ENCODE data around the gene ALS2CL. TPM values are rescaled to one million over a fixed set of nuclear protein-coding genes. Genes with fewer than 3 reads are reported as not detected.

Gene ALS2CL
- total RNA-seq, 2 experiments from 2014 or later = 4.0 to 4.3 TPM

- Mint-ChIP-seq H3K9me3 (no peaks in the 10 kb centered on the region), H3K4me3 (no peak overlapping the region), H3K27me3 (no peaks in the 10 kb centered on the region), H3K4me1 (ENCODE audit: low read depth) (no peaks in the 10 kb centered on the region), H3K36me3 (no peaks in the 10 kb centered on the region), H3K27ac (no peak overlapping the region)
- no peak for DNase-seq
- CTCF ChIA-PET = no interaction called here
- POLR2A ChIA-PET = no interaction called here
- intact Hi-C loops (cut with micrococcal nuclease) = no loop called here
Measured at GRCh38 chr3:46681387-46681786, 12.1 kb downstream of the ALS2CL start.

- no peak for DNase-seq
- POLR2A ChIA-PET = no interaction called here
- no peak overlapping the region for H3K4me3 Mint-ChIP-seq
- CTCF ChIA-PET = no interaction called here
- intact Hi-C loops (cut with micrococcal nuclease) = no loop called here
- H3K36me3 Mint-ChIP-seq = no peaks in the 10 kb centered on the region
- no peaks in the 10 kb centered on the region for H3K4me1 Mint-ChIP-seq (ENCODE audit: low read depth)
- no peaks in the 10 kb centered on the region for H3K27me3 Mint-ChIP-seq
- H3K27ac Mint-ChIP-seq = no peak overlapping the region
- no peaks in the 10 kb centered on the region for H3K9me3 Mint-ChIP-seq
Measured at GRCh38 chr3:46680298-46680826, 13.1 kb downstream of the ALS2CL start.

GRCh38 chr3:46679681-46680080 lies 13.8 kb downstream of the ALS2CL start:
- Mint-ChIP-seq H3K4me1 (ENCODE audit: low read depth) (no peaks in the 10 kb centered on the region), H3K27ac (no peak overlapping the region), H3K27me3 (no peaks in the 10 kb centered on the region), H3K4me3 (no peak overlapping the region), H3K9me3 (no peaks in the 10 kb centered on the region), H3K36me3 (no peaks in the 10 kb centered on the region)
- no peak for DNase-seq
- POLR2A ChIA-PET = no interaction called here
- CTCF ChIA-PET = no interaction called here
- intact Hi-C loops (cut with micrococcal nuclease) = no loop called here

GRCh38 chr3:46678280-46678679 lies 15.2 kb downstream of the ALS2CL start:
- Mint-ChIP-seq H3K4me1 (ENCODE audit: low read depth) (no peaks in the 10 kb centered on the region), H3K36me3 (no peaks in the 10 kb centered on the region), H3K9me3 (no peaks in the 10 kb centered on the region), H3K27me3 (no peaks in the 10 kb centered on the region), H3K4me3 (no peak overlapping the region), H3K27ac (no peak overlapping the region)
- intact Hi-C loops (cut with micrococcal nuclease) = no loop called here
- ChIA-PET CTCF (no interaction called here), POLR2A (no interaction called here)
- no peak for DNase-seq

GRCh38 chr3:46677411-46677726 lies 16.1 kb downstream of the ALS2CL start:
- no peak overlapping the region for H3K27ac Mint-ChIP-seq
- intact Hi-C loops (cut with micrococcal nuclease) = no loop called here
- DNase-seq = no peak
- H3K4me1 Mint-ChIP-seq (ENCODE audit: low read depth) = no peaks in the 10 kb centered on the region
- CTCF ChIA-PET = no interaction called here
- H3K27me3 Mint-ChIP-seq = no peaks in the 10 kb centered on the region
- H3K9me3 Mint-ChIP-seq = no peaks in the 10 kb centered on the region
- no peak overlapping the region for H3K4me3 Mint-ChIP-seq
- POLR2A ChIA-PET = no interaction called here
- H3K36me3 Mint-ChIP-seq = no peaks in the 10 kb centered on the region

GRCh38 chr3:46676601-46677410 lies 16.7 kb downstream of the ALS2CL start:
- Mint-ChIP-seq H3K4me1 (ENCODE audit: low read depth) (no peaks in the 10 kb centered on the region), H3K36me3 (no peaks in the 10 kb centered on the region)
- intact Hi-C loops (cut with micrococcal nuclease) = no loop called here

GRCh38 chr3:46675843-46676567 lies 17.5 kb downstream of the ALS2CL start:
- Mint-ChIP-seq H3K4me3 (no peak overlapping the region), H3K27me3 (no peaks in the 10 kb centered on the region), H3K9me3 (no peaks in the 10 kb centered on the region), H3K27ac (no peak overlapping the region), H3K4me1 (ENCODE audit: low read depth) (no peaks in the 10 kb centered on the region), H3K36me3 (no peaks in the 10 kb centered on the region)
- no peak for DNase-seq
- ChIA-PET POLR2A (no interaction called here), CTCF (interaction anchor here (1.9 kb wide), 1 partner anchor 187 kb away, joined by 5 read pairs; no protein-coding TSS in a partner anchor)
- intact Hi-C loops (cut with micrococcal nuclease) = no loop called here

More at GRCh38 chr3:46676601-46677410, 16.7 kb downstream of the ALS2CL start:
- POLR2A ChIA-PET = no interaction called here
- DNase-seq = no peak
- Mint-ChIP-seq H3K4me3 (no peak overlapping the region), H3K27ac (no peak overlapping the region), H3K9me3 (no peaks in the 10 kb centered on the region), H3K27me3 (no peaks in the 10 kb centered on the region)
- CTCF ChIA-PET = no interaction called here

- ChIA-PET CTCF (interaction anchor here (1.9 kb wide), 1 partner anchor 187 kb away, joined by 5 read pairs; no protein-coding TSS in a partner anchor), POLR2A (no interaction called here)
- intact Hi-C loops (cut with micrococcal nuclease) = no loop called here
- Mint-ChIP-seq H3K9me3 (no peaks in the 10 kb centered on the region), H3K4me1 (ENCODE audit: low read depth) (no peaks in the 10 kb centered on the region), H3K27me3 (no peaks in the 10 kb centered on the region), H3K27ac (no peak overlapping the region), H3K36me3 (no peaks in the 10 kb centered on the region), H3K4me3 (no peak overlapping the region)
- no peak for DNase-seq
Measured at GRCh38 chr3:46675426-46675825, 18.1 kb downstream of the ALS2CL start.

- Mint-ChIP-seq H3K27ac (no peak overlapping the region), H3K36me3 (no peaks in the 10 kb centered on the region), H3K4me1 (ENCODE audit: low read depth) (no peaks in the 10 kb centered on the region), H3K27me3 (no peaks in the 10 kb centered on the region), H3K4me3 (no peak overlapping the region), H3K9me3 (no peaks in the 10 kb centered on the region)
- ChIA-PET CTCF (interaction anchor here (0.8 to 1.9 kb wide), 2 partner anchors 186 to 194 kb away, joined by 3 to 5 read pairs; no protein-coding TSS in a partner anchor), POLR2A (no interaction called here)
- intact Hi-C loops (cut with micrococcal nuclease) = no loop called here
- no peak for DNase-seq
Measured at GRCh38 chr3:46674031-46674845, 19.2 kb downstream of the ALS2CL start.

- H3K9me3 Mint-ChIP-seq = no peaks in the 10 kb centered on the region
- DNase-seq = no peak
- ChIA-PET POLR2A (no interaction called here), CTCF (no interaction called here)
- H3K27ac Mint-ChIP-seq = no peak overlapping the region
- intact Hi-C loops (cut with micrococcal nuclease) = no loop called here
- H3K4me1 Mint-ChIP-seq (ENCODE audit: low read depth) = no peaks in the 10 kb centered on the region
- no peak overlapping the region for H3K4me3 Mint-ChIP-seq
- H3K27me3 Mint-ChIP-seq = no peaks in the 10 kb centered on the region
- H3K36me3 Mint-ChIP-seq = no peaks in the 10 kb centered on the region
Measured at GRCh38 chr3:46673151-46674030, 20.1 kb downstream of the ALS2CL start.

- CTCF ChIA-PET = interaction anchor here (0.6 kb wide), 1 partner anchor 1041 kb away, joined by 3 read pairs; no protein-coding TSS in a partner anchor
- Mint-ChIP-seq H3K4me1 (ENCODE audit: low read depth) (no peaks in the 10 kb centered on the region), H3K27me3 (no peaks in the 10 kb centered on the region), H3K9me3 (no peaks in the 10 kb centered on the region), H3K36me3 (no peaks in the 10 kb centered on the region), H3K27ac (no peak overlapping the region), H3K4me3 (no peak overlapping the region)
- intact Hi-C loops (cut with micrococcal nuclease) = no loop called here
- POLR2A ChIA-PET = no interaction called here
- no peak for DNase-seq
Measured at GRCh38 chr3:46672349-46672695, 21.2 kb downstream of the ALS2CL start.
